Kidney tubule cell (primary cell): ENCODE measurements around the gene PSAP.
"Not testable (repeated sequence)": the region's sequence is repeated elsewhere in the genome, so short reads cannot be mapped to it uniquely, and the experiment has no call there.

Source experiments
- DNase-seq: peaks from one replicate; pipeline ENCODE4 v3.0.0-alpha.2; 2018; ENCODE audit warnings: low spot score

Gene PSAP

GRCh38 chr10:71850743-71851464 is at the start of gene PSAP:
PSAP (minus strand) TSS chr10:71851251; CDS start chr10:71851221, 30 bp downstream.
- DNase-seq = peak; percentile 99

GRCh38 chr10:71900441-71901180 is 49.6 kb upstream of the PSAP start:
- DNase-seq = no peak

GRCh38 chr10:71899665-71900412 is 48.8 kb upstream of the PSAP start:
- no peak for DNase-seq

- not testable (repeated sequence) for DNase-seq
Measured at GRCh38 chr10:71898346-71898745, 47.3 kb upstream of the PSAP start.

GRCh38 chr10:71893920-71894319 is 42.9 kb upstream of the PSAP start:
- no peak for DNase-seq

- no peak for DNase-seq
Measured at GRCh38 chr10:71893258-71893815, 42.3 kb upstream of the PSAP start.

- no peak for DNase-seq
Measured at GRCh38 chr10:71891437-71891836, 40.4 kb upstream of the PSAP start.

GRCh38 chr10:71889388-71889987 is 38.4 kb upstream of the PSAP start:
- DNase-seq = peak; percentile 50

- peak; percentile 91 for DNase-seq
Measured at GRCh38 chr10:71888623-71889387, 37.8 kb upstream of the PSAP start.

- no peak for DNase-seq
Measured at GRCh38 chr10:71888248-71888622, 37.2 kb upstream of the PSAP start.

GRCh38 chr10:71887743-71888142 is 36.7 kb upstream of the PSAP start:
- DNase-seq = no peak

- DNase-seq = no peak
Measured at GRCh38 chr10:71882813-71883659, 32.0 kb upstream of the PSAP start.

GRCh38 chr10:71881647-71882355 is 30.8 kb upstream of the PSAP start:
- DNase-seq = no peak

GRCh38 chr10:71881307-71881624 is 30.2 kb upstream of the PSAP start:
- DNase-seq = not testable (repeated sequence)

GRCh38 chr10:71880425-71881306 is 29.6 kb upstream of the PSAP start:
- no peak for DNase-seq

- DNase-seq = no peak
Measured at GRCh38 chr10:71878327-71879034, 27.4 kb upstream of the PSAP start.

- no peak for DNase-seq
Measured at GRCh38 chr10:71877821-71878220, 26.8 kb upstream of the PSAP start.

GRCh38 chr10:71874680-71875354 is 23.8 kb upstream of the PSAP start:
- not testable (repeated sequence) for DNase-seq
